ENCODE measurements around the gene EVL.

Gene EVL

DNA sequence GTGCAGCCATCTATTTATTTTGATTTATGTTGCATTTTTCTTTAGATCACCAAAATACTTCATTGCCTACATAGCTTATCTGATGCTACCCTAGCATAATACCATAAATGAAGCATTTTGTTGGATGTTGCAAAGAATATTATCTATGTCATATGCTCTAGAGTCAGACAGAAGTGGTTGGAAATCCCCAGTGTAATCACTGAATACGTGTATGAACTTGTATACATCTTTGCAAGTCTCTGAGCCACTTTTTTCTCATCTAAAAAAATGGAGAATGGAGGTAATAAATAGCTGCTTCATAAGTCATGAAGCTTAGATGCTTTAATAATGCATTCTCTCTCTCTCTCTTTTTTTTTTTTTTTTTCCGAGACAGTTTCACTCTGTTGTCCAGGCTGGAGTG is 18.5 kb downstream of the EVL start:
- no peak for DNase-seq (ENCODE audit: low read depth in 2 of 2)

DNA sequence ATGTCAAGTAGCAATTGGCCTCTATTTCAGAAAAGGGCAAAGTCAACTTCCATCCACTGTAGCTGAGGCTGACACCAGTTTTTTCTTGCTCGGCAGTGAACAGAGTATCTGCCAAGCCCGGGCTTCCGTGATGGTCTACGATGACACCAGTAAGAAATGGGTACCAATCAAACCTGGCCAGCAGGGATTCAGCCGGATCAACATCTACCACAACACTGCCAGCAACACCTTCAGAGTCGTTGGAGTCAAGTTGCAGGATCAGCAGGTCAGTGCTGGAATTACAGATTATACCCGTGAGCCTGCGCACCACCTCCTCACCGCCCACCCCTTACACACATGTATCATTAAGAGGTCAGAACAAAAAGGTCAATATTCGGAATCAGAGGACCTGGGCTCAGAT is 19.4 kb downstream of the EVL start:
- no peak for DNase-seq (ENCODE audit: low read depth in 2 of 2)

DNA sequence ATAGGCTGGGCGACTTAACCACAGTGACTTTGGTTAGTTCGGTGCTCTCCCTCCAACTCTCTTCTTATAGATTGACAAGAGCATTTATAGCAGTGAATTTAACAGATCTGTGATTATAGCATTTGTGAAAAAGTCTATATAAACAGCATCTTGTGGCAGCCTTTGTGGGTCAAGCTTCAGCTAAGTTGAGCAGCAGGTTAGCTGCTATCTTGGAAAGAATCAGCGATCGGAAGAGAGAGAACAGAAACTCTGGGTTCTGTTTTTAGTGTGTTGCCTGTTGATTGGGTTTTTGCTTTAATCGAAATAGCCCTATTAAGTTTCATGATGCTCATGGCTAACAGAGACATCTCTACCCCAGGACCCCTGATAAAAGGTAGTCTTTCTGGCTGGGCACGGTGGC is 20.2 kb downstream of the EVL start:
- no peak for DNase-seq (ENCODE audit: low read depth in 2 of 2)

DNA sequence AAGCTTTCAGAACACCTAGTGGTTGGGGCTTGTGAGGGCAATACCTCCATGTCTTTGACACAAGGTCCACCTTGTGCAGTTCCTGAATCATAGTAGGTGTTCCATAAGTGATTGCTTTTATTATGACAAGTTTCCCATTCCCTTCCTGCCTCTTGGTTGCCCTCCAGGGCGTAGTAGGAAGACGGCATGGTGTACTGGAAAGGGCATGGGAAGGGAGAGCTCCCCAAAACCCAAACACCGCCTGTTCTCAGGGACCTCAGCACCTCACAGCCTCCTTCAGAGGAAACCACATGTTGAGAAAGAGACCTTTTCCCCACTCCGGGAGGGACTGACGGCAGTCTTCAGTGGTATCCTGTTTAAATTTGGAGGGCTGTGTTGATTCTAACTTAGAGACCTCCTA is 21.1 kb downstream of the EVL start:
- no peak for DNase-seq (ENCODE audit: low read depth in 2 of 2)

DNA sequence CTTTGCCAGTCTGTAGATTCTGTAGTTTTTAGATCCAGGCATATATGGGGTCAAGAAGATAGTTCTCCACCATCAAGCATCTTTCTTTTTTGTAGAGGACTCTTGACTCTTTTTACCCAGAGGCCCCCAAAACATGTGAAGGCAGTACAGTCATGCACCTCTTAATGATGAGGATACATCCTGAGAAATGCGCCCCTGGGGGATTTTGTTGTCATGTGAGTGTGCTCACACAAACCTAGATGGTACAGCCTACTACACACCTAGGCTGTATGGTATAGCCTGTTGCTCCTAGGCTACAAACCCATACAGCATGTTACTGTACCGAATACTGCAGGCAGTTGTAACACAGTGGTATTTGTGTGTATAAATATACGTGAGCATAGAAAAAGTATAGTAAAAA is 23.0 kb downstream of the EVL start:
- DNase-seq (ENCODE audit: low read depth in 2 of 2), result no peak

DNA sequence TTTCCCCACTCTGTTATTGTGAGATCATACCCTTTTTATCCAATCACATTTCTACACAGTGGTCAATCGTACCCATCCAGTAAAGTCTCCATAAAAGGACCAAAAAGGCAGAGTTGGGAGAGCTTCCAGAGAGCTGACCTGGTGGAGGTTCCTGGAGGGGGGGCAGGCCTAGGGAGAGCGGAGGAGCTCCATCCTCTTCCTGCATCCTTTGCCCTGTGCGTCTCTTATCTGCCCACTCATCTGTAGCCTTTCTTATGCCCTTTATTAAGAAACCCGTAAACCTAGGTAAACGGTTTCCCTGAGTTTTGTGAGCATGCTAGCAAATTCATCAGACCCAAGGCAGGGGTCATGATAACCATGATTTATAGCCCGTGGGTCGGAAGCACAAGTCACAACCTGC is 26.2 kb downstream of the EVL start:
- DNase-seq (ENCODE audit: low read depth in 2 of 2), result no peak

DNA sequence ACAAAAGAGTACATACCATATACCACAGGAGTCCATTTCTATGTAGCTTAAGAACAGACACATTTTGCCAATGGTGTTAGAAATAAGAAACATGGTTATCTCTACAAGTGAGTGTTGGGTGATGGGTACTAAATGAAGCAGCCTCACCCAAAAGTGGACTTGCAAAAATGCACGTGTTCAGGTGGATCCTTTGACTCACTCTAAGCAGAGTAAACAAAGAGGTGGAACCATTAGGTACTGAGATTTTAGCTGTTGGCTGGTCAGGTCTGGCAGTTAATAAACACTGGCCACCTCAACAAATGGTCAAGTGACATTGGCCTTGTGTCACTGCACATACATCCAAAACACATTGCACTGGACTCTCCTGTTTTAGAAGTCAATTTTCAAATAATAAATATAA is 27.6 kb downstream of the EVL start:
- no peak for DNase-seq (ENCODE audit: low read depth in 2 of 2)

DNA sequence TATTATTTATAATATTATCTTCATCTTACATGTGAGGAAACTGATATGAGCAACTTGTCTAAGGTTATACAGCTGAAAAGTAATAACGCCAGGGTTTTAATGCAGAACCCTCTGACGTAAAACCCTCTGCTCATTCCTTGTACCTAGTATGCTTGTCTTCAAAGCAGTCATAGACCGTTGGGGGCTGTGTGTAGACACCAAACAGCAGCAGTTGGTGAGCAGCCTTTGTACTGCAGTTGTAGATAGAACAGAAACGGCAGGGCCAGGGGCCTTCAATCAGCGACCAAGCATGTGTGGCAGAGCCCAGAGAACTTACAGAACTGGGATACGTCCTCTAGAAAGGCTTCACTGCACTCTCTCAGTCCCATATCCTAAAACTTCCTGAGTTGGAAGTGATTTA is 28.1 kb downstream of the EVL start:
- DNase-seq (ENCODE audit: low read depth in 2 of 2), result no peak

DNA sequence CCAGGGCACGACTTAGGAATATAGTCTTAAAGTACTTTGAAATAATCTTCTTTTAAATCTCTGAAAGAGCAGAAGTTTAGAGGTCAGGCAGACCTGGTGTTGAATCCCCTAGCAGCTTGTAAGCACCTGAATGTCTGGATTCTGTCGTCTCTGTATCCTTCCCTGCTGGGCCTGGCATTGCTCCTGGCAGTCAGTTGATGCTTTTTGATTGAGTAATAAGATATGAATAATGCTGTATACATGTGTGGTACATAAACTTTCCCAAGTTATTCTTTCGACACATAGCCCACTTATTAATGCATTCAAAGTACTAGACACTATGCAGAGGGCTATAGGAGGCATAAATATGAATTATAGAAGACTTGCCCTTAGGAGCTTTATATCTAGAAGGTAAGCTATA is 31.4 kb downstream of the EVL start:
- DNase-seq (ENCODE audit: low read depth in 2 of 2), result peak in 1 of 2 experiments; percentile 32

DNA sequence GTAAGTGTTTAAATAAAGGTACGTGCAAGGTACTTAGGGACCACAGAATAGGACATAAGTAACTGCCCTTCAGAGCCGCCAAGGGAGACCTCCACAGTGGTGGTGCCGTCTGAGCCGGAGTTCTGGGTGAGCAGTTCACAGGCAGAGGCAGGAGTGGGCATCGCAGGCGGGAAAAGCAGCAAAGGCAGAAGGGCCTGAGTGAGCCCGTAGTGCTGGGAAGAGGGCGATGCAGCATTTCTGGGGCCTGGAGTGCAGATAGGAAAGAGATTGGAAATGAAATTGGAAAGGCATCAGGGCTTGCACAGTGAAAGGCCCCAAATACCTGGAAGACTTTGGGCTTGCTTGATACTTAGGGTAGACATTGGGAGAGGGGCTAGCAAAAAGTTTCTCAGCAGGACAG is 32.9 kb downstream of the EVL start:
- DNase-seq (ENCODE audit: low read depth in 2 of 2), result no peak

DNA sequence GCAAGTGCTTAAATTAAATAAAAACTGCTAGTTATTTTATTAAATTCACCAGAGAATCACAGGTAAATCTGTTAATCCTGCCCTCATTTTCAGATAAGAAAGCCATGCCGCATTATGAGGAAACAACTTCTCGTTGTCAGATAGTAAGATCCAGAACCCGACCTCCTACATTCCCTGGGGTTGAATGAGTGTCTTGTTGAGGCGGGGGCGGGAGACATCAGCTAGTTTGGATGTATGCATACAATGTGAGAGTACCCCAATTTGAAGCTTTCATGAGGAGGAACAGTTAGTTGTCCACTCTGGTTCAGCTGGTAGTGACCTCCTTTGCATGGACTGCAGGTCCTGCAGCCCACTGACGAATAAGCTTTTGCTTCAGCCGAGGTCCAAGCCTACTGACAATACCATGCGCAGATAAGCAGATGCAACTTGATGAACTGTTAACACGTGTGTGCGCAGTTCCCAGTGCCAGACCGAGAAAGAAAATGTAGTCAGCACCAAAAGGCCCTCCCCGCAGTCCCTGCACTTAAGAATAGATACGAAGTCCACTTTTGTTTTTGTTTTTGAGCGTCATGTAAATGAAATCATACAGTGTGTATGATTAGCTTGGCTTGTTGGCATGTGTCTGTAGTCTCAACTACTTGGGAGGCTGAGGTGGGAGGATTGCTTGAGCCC is 34.9 kb downstream of the EVL start:
- no peak for DNase-seq (ENCODE audit: low read depth in 2 of 2)

DNA sequence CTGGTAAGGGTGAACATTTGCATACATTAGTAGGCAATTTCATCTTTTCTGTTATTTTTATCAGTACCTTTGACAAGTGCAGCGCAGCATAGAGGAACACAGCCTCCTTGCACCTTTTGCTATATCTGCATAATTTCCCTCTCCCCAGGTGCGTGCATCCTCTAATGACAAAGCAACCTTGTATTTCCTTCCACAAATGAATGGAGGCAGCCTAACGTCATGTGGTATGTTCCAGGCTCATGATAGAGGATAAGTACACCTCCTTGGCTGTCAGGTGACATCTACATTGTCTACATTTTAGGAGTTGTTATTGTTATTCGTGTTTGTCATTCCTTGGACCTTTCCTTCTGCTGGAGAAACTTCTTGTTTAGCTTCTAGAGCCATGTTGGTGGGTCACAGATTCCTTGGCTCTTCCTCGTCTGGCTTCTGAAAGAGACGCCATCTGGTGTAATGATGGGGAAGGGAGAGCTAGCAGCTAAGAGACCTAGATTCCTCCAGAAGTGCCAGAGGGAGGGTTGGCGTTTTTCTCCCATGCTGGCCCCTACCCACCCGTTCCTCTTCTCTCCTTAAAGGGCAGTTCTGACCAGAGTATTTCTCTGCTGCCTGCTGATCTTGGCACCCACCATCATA is 37.0 kb downstream of the EVL start:
- DNase-seq (ENCODE audit: low read depth in 2 of 2), result no peak

DNA sequence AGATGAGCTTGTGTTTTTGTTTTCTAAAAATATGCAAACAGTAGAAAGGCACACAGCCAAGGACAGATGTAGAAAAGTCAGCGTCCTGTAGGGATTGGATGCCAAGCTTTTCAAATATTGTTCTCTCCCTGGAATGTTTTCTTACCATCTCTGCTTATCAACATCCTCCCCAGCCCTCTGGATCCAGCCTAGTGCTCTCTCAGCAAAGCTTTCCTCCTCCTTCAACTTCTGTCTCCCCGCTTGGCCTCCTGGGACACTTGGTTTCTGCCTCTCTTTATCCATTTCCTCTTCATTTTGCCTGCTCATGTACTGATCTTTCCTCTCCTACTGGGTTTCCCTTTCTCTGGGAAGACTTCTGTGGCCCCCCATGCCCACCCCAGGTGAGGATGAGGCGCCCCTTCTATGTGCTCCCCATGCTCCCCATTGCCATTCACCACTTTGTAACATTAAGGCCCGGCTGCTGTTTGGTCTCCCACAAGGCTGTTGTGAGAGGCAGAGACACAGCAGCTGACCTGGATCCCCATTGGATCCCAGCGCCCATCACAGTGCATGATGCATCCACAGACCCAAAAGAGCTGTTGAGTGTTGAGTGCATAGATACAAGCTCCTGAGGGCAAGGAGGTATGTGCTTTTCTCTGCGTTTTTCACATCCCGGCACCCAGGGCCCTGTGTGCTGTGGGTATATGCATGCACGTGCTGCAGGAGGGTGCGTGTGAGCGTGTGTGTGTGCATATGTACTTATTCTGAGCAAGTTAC is 38.2 kb downstream of the EVL start:
- no peak for DNase-seq (ENCODE audit: low read depth in 2 of 2)

DNA sequence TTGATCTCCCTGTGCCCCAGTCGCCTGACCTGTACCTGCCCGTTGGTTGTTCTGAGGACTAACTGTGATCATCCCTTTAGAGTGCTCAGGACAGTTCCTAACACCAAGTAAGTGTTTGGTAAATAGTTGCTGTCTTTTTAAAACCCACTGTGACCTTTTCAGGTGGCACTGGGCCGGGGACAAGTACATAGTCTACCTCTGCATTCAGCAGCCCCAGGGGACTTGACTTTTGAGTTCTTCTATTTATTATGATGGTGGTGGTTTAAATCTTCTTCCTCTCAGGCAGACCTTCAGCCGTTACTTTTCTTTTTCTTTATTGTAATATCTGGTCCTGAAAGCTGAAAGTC is 38.8 kb downstream of the EVL start:
- DNase-seq (ENCODE audit: low read depth in 2 of 2), result no peak

DNA sequence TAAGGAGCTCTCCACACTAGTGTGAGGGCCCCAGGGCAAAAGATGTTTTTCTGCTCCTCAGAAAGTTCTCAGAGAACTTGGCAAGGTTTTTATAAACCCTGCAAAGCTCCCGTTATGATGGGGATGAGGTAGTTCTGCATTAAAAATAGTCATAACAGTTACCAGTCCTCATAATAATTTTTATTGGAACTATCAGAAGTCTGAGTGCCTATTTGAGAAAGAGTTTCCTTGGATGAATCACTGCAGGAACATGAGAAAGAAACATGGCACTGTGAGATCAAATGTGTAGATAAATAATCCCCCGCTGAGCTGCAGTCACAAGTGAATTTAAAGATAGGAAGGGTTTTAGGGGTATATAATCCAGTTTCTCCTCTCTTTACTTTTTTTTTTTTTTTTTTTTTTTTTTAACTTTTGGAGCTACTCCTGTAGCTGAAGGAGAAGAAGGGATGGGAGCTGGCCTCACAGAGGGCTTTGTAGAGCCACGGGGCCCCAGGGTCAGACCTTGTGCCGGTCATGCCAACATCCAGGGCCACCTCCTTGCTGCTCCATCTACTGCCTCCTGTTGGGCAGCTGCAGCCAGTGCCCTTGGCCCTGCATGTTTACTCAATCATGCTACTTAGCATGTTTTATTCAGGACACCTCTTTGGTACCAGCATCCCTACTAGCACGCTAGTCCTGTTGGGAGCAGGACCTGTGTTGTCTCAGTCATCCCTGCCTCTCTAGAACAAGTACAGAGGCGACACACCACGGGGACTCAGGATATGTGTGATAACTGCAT is 39.5 kb downstream of the EVL start:
- peak; percentile 19 to 24 for DNase-seq (ENCODE audit: low read depth in 2 of 2)

DNA sequence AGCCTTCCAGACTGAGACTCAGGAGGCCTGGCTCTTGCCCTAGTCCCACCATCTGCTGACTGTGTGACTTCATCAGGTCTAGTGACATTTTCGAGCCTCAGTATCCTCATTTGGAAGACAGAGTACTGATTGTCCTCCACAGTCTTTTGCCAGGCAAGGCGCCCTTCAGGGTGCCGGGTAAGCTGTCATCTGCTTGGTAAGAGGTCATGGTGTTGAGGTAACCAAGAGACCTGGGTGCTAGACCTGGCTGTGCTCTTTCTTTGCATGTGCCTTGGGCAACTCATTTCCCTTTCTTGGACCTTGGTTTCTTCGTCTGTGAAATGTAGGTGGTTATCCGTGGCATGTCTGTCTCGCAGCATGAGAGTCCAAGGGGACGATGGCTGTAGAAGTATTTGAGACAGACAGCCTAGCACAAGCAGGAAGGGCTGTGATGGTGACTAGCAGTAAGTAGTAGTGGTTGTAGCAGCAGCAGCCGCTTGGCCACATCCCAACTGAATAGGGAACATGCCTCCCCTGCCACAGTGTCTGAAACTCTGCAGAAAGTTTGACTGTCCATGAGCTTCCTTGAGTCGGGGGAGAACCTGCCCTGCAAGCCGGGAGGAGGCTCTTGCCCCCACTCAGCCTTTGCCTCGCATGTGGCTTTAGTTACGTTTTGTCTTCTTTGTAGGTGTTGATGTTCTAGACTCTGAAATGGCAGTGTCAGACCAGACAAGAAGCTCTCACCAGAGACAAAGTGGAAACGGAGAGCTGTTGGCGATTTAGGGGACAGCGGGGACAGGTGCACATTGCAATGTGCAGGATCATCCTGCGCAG is 40.3 kb downstream of the EVL start:
- DNase-seq (ENCODE audit: low read depth in 2 of 2), result no peak

DNA sequence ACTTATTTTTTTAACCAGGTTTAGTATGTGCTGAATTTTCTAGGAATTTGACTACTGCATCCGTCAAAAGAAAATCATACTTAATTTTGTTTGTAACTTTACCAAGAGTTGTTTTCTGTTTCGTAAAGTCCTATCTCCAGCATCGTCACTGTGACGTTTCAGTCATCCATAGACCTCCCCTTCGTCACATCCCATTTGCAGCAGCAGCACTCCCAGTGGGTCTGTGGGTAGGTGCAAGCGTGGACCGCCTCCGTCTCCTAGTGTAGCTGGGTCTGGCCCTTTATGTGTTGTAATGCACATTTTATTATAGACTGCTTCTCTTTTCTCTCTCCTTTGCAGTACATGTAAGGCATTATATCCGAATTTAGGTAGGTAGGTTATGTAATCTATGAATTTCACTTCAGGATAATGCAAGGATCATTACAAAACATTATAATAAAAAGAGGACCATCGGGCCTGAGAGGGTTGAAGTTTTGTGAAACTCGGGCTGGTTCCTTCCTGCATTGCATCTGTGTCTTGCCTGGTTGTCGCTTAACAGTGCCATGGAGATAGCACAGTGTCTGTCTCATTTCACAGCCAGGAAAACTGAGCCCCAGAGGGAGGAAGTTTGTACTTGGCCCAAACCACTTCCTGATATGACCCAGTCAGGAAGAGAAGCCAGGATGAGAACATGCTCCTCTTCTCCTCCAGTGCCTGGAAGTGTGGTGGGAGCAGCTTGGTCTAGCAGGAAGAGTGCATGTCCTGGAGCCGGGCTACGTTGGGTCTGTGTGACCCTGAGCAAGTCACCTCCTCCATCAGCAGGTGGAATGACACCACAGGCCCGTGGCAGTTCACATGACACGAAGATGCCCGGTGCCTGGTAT is 41.3 kb downstream of the EVL start:
- DNase-seq (ENCODE audit: low read depth in 2 of 2), result no peak

DNA sequence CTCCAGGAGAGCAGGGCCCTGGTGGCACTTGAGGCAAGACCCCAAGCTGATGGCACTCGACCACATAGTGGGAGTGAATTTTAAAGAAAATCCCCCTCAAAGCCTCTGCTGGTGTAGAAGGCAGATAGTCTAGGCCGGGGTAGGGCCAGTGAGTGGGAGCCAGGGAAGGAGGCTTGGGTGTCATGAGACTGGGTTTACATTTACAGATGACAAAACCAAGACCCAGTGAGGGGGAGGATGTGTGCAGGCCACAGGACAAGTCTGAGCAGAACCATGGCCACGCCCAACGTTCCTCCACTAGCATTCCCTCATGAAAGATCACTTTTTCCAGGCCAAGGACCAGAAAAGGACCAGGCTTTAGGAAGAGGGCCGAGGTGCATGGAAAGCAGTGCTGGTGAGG is 42.0 kb downstream of the EVL start:
- no peak for DNase-seq (ENCODE audit: low read depth in 2 of 2)

DNA sequence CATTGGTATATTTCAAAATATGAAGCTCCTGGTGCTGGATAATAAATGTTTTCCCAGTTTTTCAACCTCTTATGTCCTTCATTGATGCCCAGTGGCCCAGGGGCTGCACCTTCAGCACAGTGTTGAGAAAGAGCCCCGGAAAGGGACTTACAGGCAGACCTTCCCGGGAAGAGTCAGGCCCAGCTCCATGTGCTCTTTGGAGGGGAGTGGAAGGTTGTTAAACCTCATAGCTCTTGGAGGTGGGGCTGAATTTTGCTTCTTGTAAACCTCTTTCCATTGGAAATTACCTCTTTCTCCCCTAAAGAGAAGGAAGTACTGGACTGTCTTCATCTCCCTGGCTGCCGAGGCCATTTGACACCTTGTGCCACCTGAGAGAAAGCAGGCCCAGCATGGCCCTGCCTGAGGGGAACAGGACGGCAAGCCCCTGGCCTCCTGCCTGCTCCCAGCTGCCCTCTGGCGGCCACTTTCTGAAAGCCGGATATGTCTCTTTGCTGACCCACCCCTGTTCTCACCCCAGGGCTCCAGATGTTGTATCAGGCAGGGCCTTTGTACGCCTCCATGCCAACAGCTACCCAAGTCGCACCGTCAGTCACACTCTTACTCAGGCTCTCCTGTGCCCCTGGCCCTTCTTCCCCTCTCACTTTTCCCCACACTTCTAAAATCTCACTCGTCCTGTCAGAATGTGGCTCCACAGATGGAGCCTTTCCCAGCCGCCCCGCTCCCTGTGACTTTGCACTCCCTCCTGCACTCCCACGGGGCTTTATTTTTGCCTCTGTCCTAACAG is 43.0 kb downstream of the EVL start:
- DNase-seq (ENCODE audit: low read depth in 2 of 2), result no peak
